H9 (cell line): Measurements from ENCODE around the gene DMKN. TPM values are rescaled to one million over a fixed set of nuclear protein-coding genes. Genes with fewer than 3 reads are reported as not detected.
"Not testable (repeated sequence)": the region's sequence is repeated elsewhere in the genome, so short reads cannot be mapped to it uniquely, and the experiment has no call there.

Experiments used
- DNase-seq: peaks from one replicate; pipeline ENCODE4 v3.0.0-alpha.2; 2017
- H2AFZ ChIP-seq: one replicate; pipeline ENCODE4 v1.6.1; 2013; ENCODE audit warnings: mild to moderate bottlenecking, low read length, control low read depth, moderate library complexity
- H2AK5ac ChIP-seq: 2 replicates; pipeline ENCODE4 v1.6.1; 2013; ENCODE audit warnings: low read length, control low read depth, mixed read lengths; ENCODE audit not compliant: insufficient read length
- H2BK120ac ChIP-seq: one replicate; pipeline ENCODE4 v1.6.1; 2013; ENCODE audit warnings: low read depth, mild to moderate bottlenecking, low read length, control low read depth, inconsistent platforms; ENCODE audit not compliant: poor library complexity, severe bottlenecking
- H2BK12ac ChIP-seq: 2 replicates; pipeline ENCODE4 v1.6.1; 2013; ENCODE audit warnings: low read length, control low read depth, mixed read lengths, low read depth; ENCODE audit not compliant: insufficient read length
- H2BK15ac ChIP-seq: 2 replicates; pipeline ENCODE4 v1.6.1; 2013; ENCODE audit warnings: low read depth, low read length, control low read depth
- H2BK20ac ChIP-seq: one replicate; pipeline ENCODE4 v1.6.1; 2013; ENCODE audit warnings: low read depth, mild to moderate bottlenecking, low read length, control low read depth, inconsistent platforms; ENCODE audit not compliant: poor library complexity, severe bottlenecking
- H2BK5ac ChIP-seq: 2 replicates; pipeline ENCODE4 v1.6.1; 2013; ENCODE audit warnings: low read length, control low read depth, mixed read lengths; ENCODE audit not compliant: insufficient read length
- H3K14ac ChIP-seq: 2 replicates; pipeline ENCODE4 v1.6.1; 2013; ENCODE audit warnings: low read length, control low read depth; ENCODE audit not compliant: insufficient read depth
- H3K18ac ChIP-seq: 2 replicates; pipeline ENCODE4 v1.6.1; 2013; ENCODE audit warnings: low read depth, mild to moderate bottlenecking, mixed read lengths, low read length, control low read depth; ENCODE audit not compliant: insufficient read length
- H3K23ac ChIP-seq: 2 replicates; pipeline ENCODE4 v1.6.1; 2013; ENCODE audit warnings: low read length, control low read depth, mixed read lengths, low read depth; ENCODE audit not compliant: insufficient read length
- H3K23me2 ChIP-seq: 2 replicates; pipeline ENCODE4 v1.6.1; 2013; ENCODE audit warnings: low read depth, mild to moderate bottlenecking, mixed read lengths, low read length, control low read depth; ENCODE audit not compliant: insufficient read length, poor library complexity, severe bottlenecking
- H3K27ac ChIP-seq: 2 replicates; pipeline ENCODE4 v1.5.1; 2013; ENCODE audit warnings: low read length, control low read depth, mixed read lengths, low read depth; ENCODE audit not compliant: insufficient read length
- H3K27me3 ChIP-seq: 2 replicates; pipeline ENCODE4 v1.6.1; 2013; ENCODE audit warnings: low read length, control low read depth, inconsistent platforms; ENCODE audit not compliant: insufficient read depth
- H3K4ac ChIP-seq: 2 replicates; pipeline ENCODE4 v1.6.1; 2013; ENCODE audit warnings: low read depth, mild to moderate bottlenecking, control low read depth, inconsistent platforms, low read length, moderate library complexity
- H3K4me1 ChIP-seq: 2 replicates; pipeline ENCODE4 v1.6.1; 2013; ENCODE audit warnings: low read length, control low read depth, inconsistent platforms; ENCODE audit not compliant: insufficient read depth
- H3K4me2 ChIP-seq: 2 replicates; pipeline ENCODE4 v1.6.1; 2013; ENCODE audit warnings: low read length, control low read depth, mixed read lengths; ENCODE audit not compliant: insufficient read length, insufficient read depth
- H3K56ac ChIP-seq: 2 replicates; pipeline ENCODE4 v1.6.1; 2013; ENCODE audit warnings: low read depth, mild to moderate bottlenecking, mixed read lengths, low read length, control low read depth; ENCODE audit not compliant: insufficient read length
- H3K79me1 ChIP-seq: 2 replicates; pipeline ENCODE4 v1.6.1; 2013; ENCODE audit warnings: low read depth, mild to moderate bottlenecking, moderate library complexity, low read length, control low read depth, inconsistent platforms; ENCODE audit not compliant: insufficient read depth, poor library complexity, severe bottlenecking
- H3K79me2 ChIP-seq: 2 replicates; pipeline ENCODE4 v1.6.1; 2013; ENCODE audit warnings: low read length, control low read depth, inconsistent platforms; ENCODE audit not compliant: insufficient read depth
- H3K9ac ChIP-seq: 2 replicates; pipeline ENCODE4 v1.6.1; 2013; ENCODE audit warnings: low read length, control low read depth, mixed read lengths; ENCODE audit not compliant: insufficient read length; ENCODE audit errors: extremely low read depth
- H3K9me3 ChIP-seq: one replicate; pipeline ENCODE4 v1.6.1; 2013; ENCODE audit warnings: low read depth, low read length, inconsistent platforms; ENCODE audit not compliant: control insufficient read depth
- H3T11ph ChIP-seq: one replicate; pipeline ENCODE4 v1.6.1; 2013; ENCODE audit warnings: mild to moderate bottlenecking, low read length, control low read depth, inconsistent platforms
- H4K20me1 ChIP-seq: one replicate; pipeline ENCODE4 v1.6.1; 2013; ENCODE audit not compliant: control insufficient read depth, insufficient read length, insufficient read depth
- H4K5ac ChIP-seq: 2 replicates; pipeline ENCODE4 v1.6.1; 2013; ENCODE audit warnings: low read depth, mild to moderate bottlenecking, mixed read lengths, low read length, control low read depth; ENCODE audit not compliant: insufficient read length
- H4K8ac ChIP-seq: replicated peaks from 2 replicates; pipeline ENCODE4 v1.6.1; 2013; ENCODE audit warnings: low read length, control low read depth, mixed read lengths, low read depth; ENCODE audit not compliant: insufficient read length
- H4K91ac ChIP-seq: 2 replicates; pipeline ENCODE4 v1.6.1; 2013; ENCODE audit warnings: low read depth, mild to moderate bottlenecking, moderate library complexity, mixed read lengths, low read length, control low read depth; ENCODE audit not compliant: insufficient read length
- H3K27ac Mint-ChIP-seq, 3 experiments: 2 replicates in 2 of 3; 3 replicates in 1 of 3; pipeline ENCODE4 v1.8.0; 2020 to 2021; ENCODE audit warnings: mixed read lengths in 3 of 3, mild to moderate bottlenecking in 1 of 3, moderate library complexity in 1 of 3
- H3K27me3 Mint-ChIP-seq: 2 replicates; pipeline ENCODE4 v1.8.0; 2021; ENCODE audit warnings: low read depth, mild to moderate bottlenecking, moderate library complexity, mixed read lengths
- H3K36me3 Mint-ChIP-seq, 3 experiments: 2 replicates in 2 of 3; 3 replicates in 1 of 3; pipeline ENCODE4 v1.8.0; 2020 to 2021; ENCODE audit warnings: low read depth in 3 of 3, mixed read lengths in 3 of 3; ENCODE audit not compliant: insufficient read depth in 1 of 3
- H3K4me1 Mint-ChIP-seq, 2 experiments: 2 replicates each; pipeline ENCODE4 v1.8.0; 2020; ENCODE audit warnings: mixed read lengths in 2 of 2
- H3K4me3 Mint-ChIP-seq, 2 experiments: 2 replicates in 1 of 2; 3 replicates in 1 of 2; pipeline ENCODE4 v1.8.0; 2020 to 2021; ENCODE audit warnings: mild to moderate bottlenecking in 2 of 2, mixed read lengths in 2 of 2, moderate library complexity in 1 of 2
- H3K9me3 Mint-ChIP-seq, 2 experiments: 2 replicates in 1 of 2; 3 replicates in 1 of 2; pipeline ENCODE4 v1.8.0; 2020; ENCODE audit warnings: mild to moderate bottlenecking in 2 of 2, mixed read lengths in 2 of 2, moderate library complexity in 1 of 2
- WGBS: extraction: QIAGEN DNeasy Blood & Tissue Kit; methylation state at CpG from one replicate; pipeline ENCODE4 v1.1.7; 2013; ENCODE audit warnings: missing lambda C conversion rate, low lambda C conversion rate, mixed read lengths; ENCODE audit not compliant: insufficient read length; ENCODE audit errors: extremely low coverage; 5-methylcytosine and 5-hydroxymethylcytosine counted together
- total RNA-seq: library from RNA; stranded (reverse); gene quantifications from 2 replicates; pipeline ENCODE4 v1.2.1, GENCODE V29; 2021
- TF ChIP-seq, protein P1 (sequence below): fragments of 200-600 bp; sonication (generic); conservative IDR thresholded peaks from 3 replicates; pipeline ENCODE4 v1.8.0; 2021; ENCODE audit warnings: antibody characterized with exemption, mild to moderate bottlenecking

The DMKN gene
- total RNA-seq, 1 experiment from 2014 or later: 278 TPM

DNA sequence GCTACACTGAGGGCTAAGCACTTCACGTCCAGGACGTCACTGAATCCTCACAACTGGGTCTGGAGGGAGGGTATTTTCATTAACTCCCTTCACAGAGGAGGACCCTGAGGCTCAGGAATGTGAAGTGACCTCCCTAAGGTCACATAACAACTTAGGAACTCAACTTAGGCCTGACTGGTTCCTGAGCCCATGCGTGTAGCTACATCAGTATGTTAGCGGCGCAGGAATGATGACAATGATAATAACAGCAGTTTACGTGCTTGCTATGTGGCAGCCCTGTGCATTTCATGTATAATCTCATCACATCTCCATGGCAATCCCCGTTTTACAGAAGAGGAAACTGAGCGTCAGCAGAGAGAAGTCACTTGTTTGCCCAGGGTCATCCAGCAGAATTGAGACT, 41.5 kb downstream of the DMKN start:
- H2BK12ac ChIP-seq: no peak overlapping the region
- H3K27ac Mint-ChIP-seq: peak overlapping the region in 1 of 3 experiments; percentile 11; a peak in 1 of 7 replicates
- H2AK5ac ChIP-seq: no peak overlapping the region
- DNase-seq: no peak
- H3K4ac ChIP-seq: no peak overlapping the region
- no peak overlapping the region for H2BK20ac ChIP-seq
- no peak overlapping the region for H3T11ph ChIP-seq
- H2AFZ ChIP-seq: no peak overlapping the region
- H3K79me1 ChIP-seq: no peaks in the 10 kb centered on the region
- no peaks in the 10 kb centered on the region for H3K9me3 Mint-ChIP-seq
- no peak overlapping the region for H3K18ac ChIP-seq
- H2BK15ac ChIP-seq: no peak overlapping the region
- no peak overlapping the region for H3K23ac ChIP-seq
- H3K23me2 ChIP-seq: no peaks in the 10 kb centered on the region
- H3K4me1 Mint-ChIP-seq: peaks cover 23 to 24% of the 10 kb centered on the region in 2 experiments
- no peak overlapping the region for H3K56ac ChIP-seq
- H3K36me3 Mint-ChIP-seq: no peaks in the 10 kb centered on the region
- no peak overlapping the region for H2BK120ac ChIP-seq
- no CpG with 5 or more reads among the region's 8 CpGs for WGBS
- H4K20me1 ChIP-seq: no peaks in the 10 kb centered on the region
- no peak overlapping the region for H3K27ac ChIP-seq
- no peak overlapping the region for H2BK5ac ChIP-seq
- H3K9ac ChIP-seq: no peak overlapping the region
- H3K4me1 ChIP-seq: no peaks in the 10 kb centered on the region
- no peaks in the 10 kb centered on the region for H3K9me3 ChIP-seq
- no peak overlapping the region for H4K8ac ChIP-seq
- H3K27me3 ChIP-seq: no peaks in the 10 kb centered on the region
- H3K27me3 Mint-ChIP-seq: peaks cover 8% of the 10 kb centered on the region
- no peak overlapping the region for H4K5ac ChIP-seq
- H3K79me2 ChIP-seq: no peaks in the 10 kb centered on the region
- H4K91ac ChIP-seq: no peak overlapping the region
- H3K14ac ChIP-seq: no peak overlapping the region
- H3K4me2 ChIP-seq: no peak overlapping the region
- TF ChIP-seq, protein P1, sequence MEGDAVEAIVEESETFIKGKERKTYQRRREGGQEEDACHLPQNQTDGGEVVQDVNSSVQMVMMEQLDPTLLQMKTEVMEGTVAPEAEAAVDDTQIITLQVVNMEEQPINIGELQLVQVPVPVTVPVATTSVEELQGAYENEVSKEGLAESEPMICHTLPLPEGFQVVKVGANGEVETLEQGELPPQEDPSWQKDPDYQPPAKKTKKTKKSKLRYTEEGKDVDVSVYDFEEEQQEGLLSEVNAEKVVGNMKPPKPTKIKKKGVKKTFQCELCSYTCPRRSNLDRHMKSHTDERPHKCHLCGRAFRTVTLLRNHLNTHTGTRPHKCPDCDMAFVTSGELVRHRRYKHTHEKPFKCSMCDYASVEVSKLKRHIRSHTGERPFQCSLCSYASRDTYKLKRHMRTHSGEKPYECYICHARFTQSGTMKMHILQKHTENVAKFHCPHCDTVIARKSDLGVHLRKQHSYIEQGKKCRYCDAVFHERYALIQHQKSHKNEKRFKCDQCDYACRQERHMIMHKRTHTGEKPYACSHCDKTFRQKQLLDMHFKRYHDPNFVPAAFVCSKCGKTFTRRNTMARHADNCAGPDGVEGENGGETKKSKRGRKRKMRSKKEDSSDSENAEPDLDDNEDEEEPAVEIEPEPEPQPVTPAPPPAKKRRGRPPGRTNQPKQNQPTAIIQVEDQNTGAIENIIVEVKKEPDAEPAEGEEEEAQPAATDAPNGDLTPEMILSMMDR: no peak
- H3K4me3 Mint-ChIP-seq: no peak overlapping the region

GRCh38 chr19:35471075-35471474, 42.4 kb downstream of the DMKN start:
- H2BK12ac ChIP-seq, H3K4me2 ChIP-seq, H3K79me1 ChIP-seq, H3K79me2 ChIP-seq, H2AFZ ChIP-seq, H3K9ac ChIP-seq, H3K23ac ChIP-seq, H2BK5ac ChIP-seq, H3K4ac ChIP-seq, H3K27me3 Mint-ChIP-seq, H2BK120ac ChIP-seq, H4K20me1 ChIP-seq, DNase-seq, H3K18ac ChIP-seq, H3K23me2 ChIP-seq, H4K8ac ChIP-seq, H3K36me3 Mint-ChIP-seq, H3K14ac ChIP-seq, H2BK15ac ChIP-seq, H3K27me3 ChIP-seq, H3K27ac Mint-ChIP-seq, H3K4me1 ChIP-seq, H4K5ac ChIP-seq, H3K56ac ChIP-seq, H3K4me3 Mint-ChIP-seq, H2BK20ac ChIP-seq, H2AK5ac ChIP-seq, H4K91ac ChIP-seq, H3K9me3 Mint-ChIP-seq, H3K9me3 ChIP-seq, H3T11ph ChIP-seq, H3K27ac ChIP-seq: not testable (repeated sequence)
- WGBS: no CpG with 5 or more reads among the region's 4 CpGs
- H3K4me1 Mint-ChIP-seq: peaks cover 20 to 23% of the 10 kb centered on the region in 2 experiments
